ENCODE measurements around the gene CDH9.

Gene CDH9

DNA sequence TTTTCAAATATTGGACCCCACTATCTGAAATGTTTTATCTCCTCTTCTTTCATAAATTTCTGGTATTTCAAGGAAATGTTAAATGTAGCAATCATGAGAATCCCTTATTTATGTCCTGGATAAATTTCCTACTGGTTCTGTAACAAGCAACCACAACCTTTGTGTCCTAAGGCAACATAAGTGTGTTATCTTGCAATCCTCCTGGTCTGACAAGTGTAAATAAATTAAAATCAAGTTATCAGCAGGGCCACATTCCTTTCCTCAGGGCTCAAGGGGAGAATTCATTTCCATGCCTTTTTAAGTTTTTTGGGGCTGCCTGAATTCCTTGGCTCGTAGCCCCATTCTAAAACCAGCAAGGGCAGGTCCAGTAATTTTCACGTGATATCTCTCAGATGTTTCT, 83.2 kb downstream of the CDH9 start:
- H3K9me3 ChIP-seq = no peaks in the 10 kb centered on the region
- H3K4me3 ChIP-seq (ENCODE audit: low read depth in 1 of 2, low read length in 1 of 2) = no peak overlapping the region
- no peak overlapping the region for H3K27ac ChIP-seq
- H3K36me3 ChIP-seq = no peaks in the 10 kb centered on the region
- no peaks in the 10 kb centered on the region for H3K27me3 ChIP-seq
- TF ChIP-seq, protein P1, sequence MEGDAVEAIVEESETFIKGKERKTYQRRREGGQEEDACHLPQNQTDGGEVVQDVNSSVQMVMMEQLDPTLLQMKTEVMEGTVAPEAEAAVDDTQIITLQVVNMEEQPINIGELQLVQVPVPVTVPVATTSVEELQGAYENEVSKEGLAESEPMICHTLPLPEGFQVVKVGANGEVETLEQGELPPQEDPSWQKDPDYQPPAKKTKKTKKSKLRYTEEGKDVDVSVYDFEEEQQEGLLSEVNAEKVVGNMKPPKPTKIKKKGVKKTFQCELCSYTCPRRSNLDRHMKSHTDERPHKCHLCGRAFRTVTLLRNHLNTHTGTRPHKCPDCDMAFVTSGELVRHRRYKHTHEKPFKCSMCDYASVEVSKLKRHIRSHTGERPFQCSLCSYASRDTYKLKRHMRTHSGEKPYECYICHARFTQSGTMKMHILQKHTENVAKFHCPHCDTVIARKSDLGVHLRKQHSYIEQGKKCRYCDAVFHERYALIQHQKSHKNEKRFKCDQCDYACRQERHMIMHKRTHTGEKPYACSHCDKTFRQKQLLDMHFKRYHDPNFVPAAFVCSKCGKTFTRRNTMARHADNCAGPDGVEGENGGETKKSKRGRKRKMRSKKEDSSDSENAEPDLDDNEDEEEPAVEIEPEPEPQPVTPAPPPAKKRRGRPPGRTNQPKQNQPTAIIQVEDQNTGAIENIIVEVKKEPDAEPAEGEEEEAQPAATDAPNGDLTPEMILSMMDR (IDR thresholded peaks at IDR 0.05) = no peak
- H3K4me1 ChIP-seq (ENCODE audit: control insufficient read depth in 1 of 2, insufficient read depth in 1 of 2, low read depth in 1 of 2, low read length in 1 of 2) = no peaks in the 10 kb centered on the region

DNA sequence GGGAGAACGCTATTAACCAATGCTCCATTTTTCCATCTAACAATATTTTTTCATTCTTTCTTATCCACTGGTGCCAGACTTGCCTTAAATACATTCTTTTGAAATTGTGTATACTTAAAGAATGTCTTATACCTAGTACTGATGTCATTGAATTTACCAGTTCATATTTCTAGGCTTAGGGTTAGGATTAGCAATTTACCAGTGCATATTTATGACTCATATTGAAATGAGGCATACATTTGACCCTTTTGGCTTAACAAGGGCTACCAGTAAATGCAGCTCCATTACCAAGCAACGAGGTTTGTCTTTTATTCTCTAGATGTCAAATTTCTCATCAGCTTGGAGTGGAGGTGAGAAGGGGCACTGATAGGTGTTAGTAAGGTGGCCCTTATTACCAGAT, 89.5 kb downstream of the CDH9 start:
- Histone ChIP-seq H3K27me3 (no peaks in the 10 kb centered on the region), H3K9me3 (no peaks in the 10 kb centered on the region), H3K4me1 (ENCODE audit: control insufficient read depth in 1 of 2, insufficient read depth in 1 of 2, low read depth in 1 of 2, low read length in 1 of 2) (no peaks in the 10 kb centered on the region), H3K36me3 (no peaks in the 10 kb centered on the region), H3K4me3 (ENCODE audit: low read depth in 1 of 2, low read length in 1 of 2) (no peak overlapping the region), H3K27ac (no peak overlapping the region)
- TF ChIP-seq, protein P1 (IDR thresholded peaks at IDR 0.05) = no peak

DNA sequence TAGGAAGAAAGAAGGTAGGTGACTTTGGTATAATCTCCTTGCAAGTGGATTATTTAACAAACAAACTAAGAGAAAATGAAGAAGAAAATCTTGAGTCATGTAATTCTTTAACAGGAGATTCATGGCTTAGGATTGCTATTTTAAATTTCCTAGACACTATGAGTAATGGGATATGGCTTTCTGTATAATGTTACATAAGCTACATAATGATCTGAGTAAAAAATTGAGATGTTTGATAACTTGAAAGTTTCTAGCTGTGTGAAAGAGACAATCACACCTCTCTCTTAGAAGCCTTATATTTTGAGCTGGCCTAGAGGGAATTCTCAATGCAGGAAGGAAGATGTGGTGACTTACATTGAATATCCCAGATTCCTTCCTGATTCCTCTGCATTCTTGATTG, 92.5 kb downstream of the CDH9 start:
- H3K9me3 ChIP-seq = no peaks in the 10 kb centered on the region
- TF ChIP-seq, protein P1 (IDR thresholded peaks at IDR 0.05) = no peak
- no peak overlapping the region for H3K27ac ChIP-seq
- no peaks in the 10 kb centered on the region for H3K27me3 ChIP-seq
- H3K4me1 ChIP-seq (ENCODE audit: control insufficient read depth in 1 of 2, insufficient read depth in 1 of 2, low read depth in 1 of 2, low read length in 1 of 2) = no peaks in the 10 kb centered on the region
- H3K36me3 ChIP-seq = no peaks in the 10 kb centered on the region
- H3K4me3 ChIP-seq (ENCODE audit: low read depth in 1 of 2, low read length in 1 of 2) = no peak overlapping the region

DNA sequence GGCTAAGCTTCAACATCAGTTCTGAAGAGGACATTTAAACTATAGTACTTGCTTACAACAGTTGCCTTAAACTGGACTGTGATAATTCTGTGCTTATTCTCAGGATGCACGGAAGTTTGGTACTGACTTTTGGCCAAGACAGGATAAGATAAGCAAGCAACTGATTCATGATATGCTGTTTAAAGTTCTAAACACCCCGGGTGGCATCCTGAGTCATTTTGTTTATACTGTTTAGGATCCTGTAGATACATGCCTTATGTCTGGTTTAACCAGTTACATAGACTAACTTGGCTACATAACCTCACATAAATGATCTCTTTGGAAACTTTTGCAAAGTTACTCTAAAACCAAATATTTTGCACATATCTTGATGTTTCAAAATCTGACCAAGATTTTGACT, 95.9 kb downstream of the CDH9 start:
- Histone ChIP-seq H3K27me3 (no peaks in the 10 kb centered on the region), H3K36me3 (no peaks in the 10 kb centered on the region), H3K27ac (no peak overlapping the region), H3K4me1 (ENCODE audit: control insufficient read depth in 1 of 2, insufficient read depth in 1 of 2, low read depth in 1 of 2, low read length in 1 of 2) (no peaks in the 10 kb centered on the region), H3K9me3 (no peaks in the 10 kb centered on the region), H3K4me3 (ENCODE audit: low read depth in 1 of 2, low read length in 1 of 2) (no peak overlapping the region)
- TF ChIP-seq, protein P1 (IDR thresholded peaks at IDR 0.05) = no peak

GRCh38 chr5:26940994-26941393, 97.4 kb downstream of the CDH9 start:
- TF ChIP-seq, protein P1 (IDR thresholded peaks at IDR 0.05) = no peak
- Histone ChIP-seq H3K36me3 (no peaks in the 10 kb centered on the region), H3K27ac (no peak overlapping the region), H3K27me3 (no peaks in the 10 kb centered on the region), H3K9me3 (no peaks in the 10 kb centered on the region), H3K4me3 (ENCODE audit: low read depth in 1 of 2, low read length in 1 of 2) (no peak overlapping the region), H3K4me1 (ENCODE audit: control insufficient read depth in 1 of 2, insufficient read depth in 1 of 2, low read depth in 1 of 2, low read length in 1 of 2) (no peaks in the 10 kb centered on the region)

GRCh38 chr5:26932238-26932637, 106.1 kb downstream of the CDH9 start:
- Histone ChIP-seq H3K27ac (no peak overlapping the region), H3K36me3 (no peaks in the 10 kb centered on the region), H3K27me3 (no peaks in the 10 kb centered on the region), H3K4me1 (ENCODE audit: control insufficient read depth in 1 of 2, insufficient read depth in 1 of 2, low read depth in 1 of 2, low read length in 1 of 2) (no peaks in the 10 kb centered on the region), H3K9me3 (no peaks in the 10 kb centered on the region), H3K4me3 (ENCODE audit: low read depth in 1 of 2, low read length in 1 of 2) (no peak overlapping the region)
- TF ChIP-seq, protein P1 (IDR thresholded peaks at IDR 0.05) = no peak

Measured in neutrophil (primary cell).